ENCODE data around the gene BCOR. TPM values are rescaled to one million over a fixed set of nuclear protein-coding genes. Genes with fewer than 3 reads are reported as not detected.

Gene BCOR
- total RNA-seq, 1 experiment from 2014 or later, result 48.3 TPM

DNA sequence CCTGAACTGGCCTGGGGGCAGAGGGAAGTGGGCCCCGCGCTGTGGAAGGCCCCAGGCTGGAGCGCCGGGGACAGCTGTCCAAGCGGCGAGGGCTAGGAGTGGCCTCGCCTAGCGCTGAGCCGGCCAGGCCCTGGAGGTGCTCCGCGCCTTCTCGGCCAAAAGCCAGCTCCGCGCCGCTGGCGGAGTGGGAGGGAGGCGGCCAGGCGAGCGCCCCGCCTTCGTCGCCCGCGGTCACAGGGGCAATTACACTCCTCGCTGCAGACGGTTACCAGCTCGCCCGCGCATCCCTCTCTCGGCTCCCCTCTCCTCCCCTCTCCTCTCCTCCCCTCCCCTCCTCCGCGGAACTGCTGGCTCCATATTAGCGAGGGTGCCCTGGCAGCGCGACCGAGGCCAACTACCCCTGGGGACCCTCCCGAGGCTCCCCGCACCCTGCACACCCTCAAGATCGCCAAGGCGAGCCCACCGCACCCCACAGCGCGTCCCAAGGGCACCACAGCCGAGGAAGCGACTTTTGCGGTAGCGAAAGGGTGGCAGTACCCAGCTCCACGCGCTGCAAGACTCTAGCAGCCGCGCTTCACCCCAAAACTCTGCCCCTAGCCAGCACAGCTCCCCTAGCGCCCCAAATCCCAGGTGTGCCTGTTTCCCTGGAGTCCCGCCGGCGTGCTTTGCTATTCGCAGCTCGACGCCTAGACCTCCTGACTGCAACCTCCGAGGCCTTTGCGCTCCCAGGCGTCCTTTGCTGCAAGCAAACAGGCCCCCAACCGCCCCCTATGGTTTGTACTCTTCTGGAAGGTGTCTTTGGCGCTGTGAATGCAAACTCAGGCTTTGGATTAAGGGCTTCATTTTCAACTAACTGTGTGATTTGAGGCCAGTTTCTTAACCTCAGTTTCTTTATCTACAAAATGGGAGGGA lies 91.4 kb downstream of the BCOR start:
- Histone ChIP-seq H3K36me3 (ENCODE audit: control insufficient read depth, insufficient read depth, low read length) (no peaks in the 10 kb centered on the region), H3K27me3 (ENCODE audit: control insufficient read depth, insufficient read depth, low read length) (no peaks in the 10 kb centered on the region), H3K4me3 (ENCODE audit: low read depth in 2 of 2, low read length in 2 of 2) (no peak overlapping the region), H3K4me1 (ENCODE audit: control insufficient read depth, insufficient read depth, low read length) (no peaks in the 10 kb centered on the region; the same call in none of the 2 replicates), H3K27ac (ENCODE audit: low read length) (no peak overlapping the region), H3K9me3 (ENCODE audit: control insufficient read depth, insufficient read depth, low read depth, low read length) (no peaks in the 10 kb centered on the region)
- TF ChIP-seq, protein P1, sequence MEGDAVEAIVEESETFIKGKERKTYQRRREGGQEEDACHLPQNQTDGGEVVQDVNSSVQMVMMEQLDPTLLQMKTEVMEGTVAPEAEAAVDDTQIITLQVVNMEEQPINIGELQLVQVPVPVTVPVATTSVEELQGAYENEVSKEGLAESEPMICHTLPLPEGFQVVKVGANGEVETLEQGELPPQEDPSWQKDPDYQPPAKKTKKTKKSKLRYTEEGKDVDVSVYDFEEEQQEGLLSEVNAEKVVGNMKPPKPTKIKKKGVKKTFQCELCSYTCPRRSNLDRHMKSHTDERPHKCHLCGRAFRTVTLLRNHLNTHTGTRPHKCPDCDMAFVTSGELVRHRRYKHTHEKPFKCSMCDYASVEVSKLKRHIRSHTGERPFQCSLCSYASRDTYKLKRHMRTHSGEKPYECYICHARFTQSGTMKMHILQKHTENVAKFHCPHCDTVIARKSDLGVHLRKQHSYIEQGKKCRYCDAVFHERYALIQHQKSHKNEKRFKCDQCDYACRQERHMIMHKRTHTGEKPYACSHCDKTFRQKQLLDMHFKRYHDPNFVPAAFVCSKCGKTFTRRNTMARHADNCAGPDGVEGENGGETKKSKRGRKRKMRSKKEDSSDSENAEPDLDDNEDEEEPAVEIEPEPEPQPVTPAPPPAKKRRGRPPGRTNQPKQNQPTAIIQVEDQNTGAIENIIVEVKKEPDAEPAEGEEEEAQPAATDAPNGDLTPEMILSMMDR (IDR thresholded peaks at IDR 0.05), result no peak
- TF ChIP-seq, protein P2, sequence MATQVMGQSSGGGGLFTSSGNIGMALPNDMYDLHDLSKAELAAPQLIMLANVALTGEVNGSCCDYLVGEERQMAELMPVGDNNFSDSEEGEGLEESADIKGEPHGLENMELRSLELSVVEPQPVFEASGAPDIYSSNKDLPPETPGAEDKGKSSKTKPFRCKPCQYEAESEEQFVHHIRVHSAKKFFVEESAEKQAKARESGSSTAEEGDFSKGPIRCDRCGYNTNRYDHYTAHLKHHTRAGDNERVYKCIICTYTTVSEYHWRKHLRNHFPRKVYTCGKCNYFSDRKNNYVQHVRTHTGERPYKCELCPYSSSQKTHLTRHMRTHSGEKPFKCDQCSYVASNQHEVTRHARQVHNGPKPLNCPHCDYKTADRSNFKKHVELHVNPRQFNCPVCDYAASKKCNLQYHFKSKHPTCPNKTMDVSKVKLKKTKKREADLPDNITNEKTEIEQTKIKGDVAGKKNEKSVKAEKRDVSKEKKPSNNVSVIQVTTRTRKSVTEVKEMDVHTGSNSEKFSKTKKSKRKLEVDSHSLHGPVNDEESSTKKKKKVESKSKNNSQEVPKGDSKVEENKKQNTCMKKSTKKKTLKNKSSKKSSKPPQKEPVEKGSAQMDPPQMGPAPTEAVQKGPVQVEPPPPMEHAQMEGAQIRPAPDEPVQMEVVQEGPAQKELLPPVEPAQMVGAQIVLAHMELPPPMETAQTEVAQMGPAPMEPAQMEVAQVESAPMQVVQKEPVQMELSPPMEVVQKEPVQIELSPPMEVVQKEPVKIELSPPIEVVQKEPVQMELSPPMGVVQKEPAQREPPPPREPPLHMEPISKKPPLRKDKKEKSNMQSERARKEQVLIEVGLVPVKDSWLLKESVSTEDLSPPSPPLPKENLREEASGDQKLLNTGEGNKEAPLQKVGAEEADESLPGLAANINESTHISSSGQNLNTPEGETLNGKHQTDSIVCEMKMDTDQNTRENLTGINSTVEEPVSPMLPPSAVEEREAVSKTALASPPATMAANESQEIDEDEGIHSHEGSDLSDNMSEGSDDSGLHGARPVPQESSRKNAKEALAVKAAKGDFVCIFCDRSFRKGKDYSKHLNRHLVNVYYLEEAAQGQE (IDR thresholded peaks at IDR 0.05; ENCODE audit: insufficient read depth in 1 of 2, low read depth in 2 of 2, low read length in 1 of 2), result no peak
- in situ Hi-C loops (cut with HindIII; ENCODE audit: low pct_unique_long_range_greater_than_20kb, low sequenced_read_pairs), result no loop called here
- intact Hi-C loops (cut with micrococcal nuclease; ENCODE audit: unreplicated experiment), result no loop called here
- DNase-seq (ENCODE audit: low read depth, low spot score) (no peak), ATAC-seq (no peak)
- POLR2A ChIA-PET, result no interaction called here
- CTCF ChIA-PET, result no interaction called here
- no TSS peak for BruUV-seq (replicated peaks)

DNA sequence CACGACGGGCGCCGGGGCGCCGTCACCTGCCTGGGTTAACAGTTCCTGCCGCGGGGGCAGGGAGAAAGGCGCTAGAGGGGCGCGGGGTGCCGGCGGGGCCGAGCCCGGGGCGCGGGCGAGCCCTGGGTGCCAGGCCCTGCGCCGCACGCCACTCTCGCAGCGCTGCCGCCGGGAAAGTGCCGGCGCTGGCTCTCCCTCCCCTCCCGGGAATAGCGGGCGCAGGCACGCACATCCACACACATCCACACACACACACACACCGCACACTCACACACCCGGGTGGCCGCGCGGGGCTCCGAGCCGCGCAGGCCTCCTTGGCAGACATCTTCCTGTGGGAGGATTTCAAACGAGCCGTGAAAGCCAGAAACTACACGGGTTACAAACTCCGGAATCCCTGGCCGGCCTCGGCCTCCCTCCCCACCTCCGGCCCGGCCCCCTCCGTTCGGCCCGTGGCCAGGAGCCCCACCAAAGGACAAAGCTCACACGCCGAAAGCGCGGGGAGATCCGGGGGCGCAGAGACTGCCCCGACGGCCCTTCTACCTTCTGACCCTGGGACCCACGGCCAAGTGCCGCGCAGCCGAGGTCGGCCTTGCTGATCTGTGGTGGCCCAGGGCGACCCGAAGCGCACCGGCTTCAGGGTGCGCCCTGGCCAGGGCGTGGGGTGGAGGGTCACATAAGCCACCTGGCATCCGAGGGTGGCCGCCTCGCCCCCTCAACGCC lies 92.3 kb downstream of the BCOR start:
- ATAC-seq, result no peak

More for the DNA sequence above, 92.3 kb downstream of the BCOR start:
- Histone ChIP-seq H3K4me3 (ENCODE audit: low read depth in 2 of 2, low read length in 2 of 2) (no peak overlapping the region), H3K27ac (ENCODE audit: low read length) (no peak overlapping the region), H3K9me3 (ENCODE audit: control insufficient read depth, insufficient read depth, low read depth, low read length) (no peaks in the 10 kb centered on the region), H3K27me3 (ENCODE audit: control insufficient read depth, insufficient read depth, low read length) (no peaks in the 10 kb centered on the region), H3K36me3 (ENCODE audit: control insufficient read depth, insufficient read depth, low read length) (no peaks in the 10 kb centered on the region), H3K4me1 (ENCODE audit: control insufficient read depth, insufficient read depth, low read length) (no peaks in the 10 kb centered on the region)
- BruUV-seq (replicated peaks), result no TSS peak
- intact Hi-C loops (cut with micrococcal nuclease; ENCODE audit: unreplicated experiment), result no loop called here
- in situ Hi-C loops (cut with HindIII; ENCODE audit: low pct_unique_long_range_greater_than_20kb, low sequenced_read_pairs), result no loop called here
- TF ChIP-seq POLR2AphosphoS5 (IDR thresholded peaks at IDR 0.05; ENCODE audit: low read depth, low read length), result no peak
- TF ChIP-seq, protein P1 (IDR thresholded peaks at IDR 0.05), result no peak
- TF ChIP-seq TCF7L2 (IDR thresholded peaks at IDR 0.05; ENCODE audit: low read depth, low read length), result no peak
- no peak for TF ChIP-seq SIN3A (IDR thresholded peaks at IDR 0.05; ENCODE audit: borderline replicate concordance, insufficient read depth, low read depth, low read length)
- TF ChIP-seq, protein P2 (IDR thresholded peaks at IDR 0.05; ENCODE audit: insufficient read depth in 1 of 2, low read depth in 2 of 2, low read length in 1 of 2), result no peak
- DNase-seq (ENCODE audit: low read depth, low spot score), result no peak
- ChIA-PET POLR2A (no interaction called here), CTCF (no interaction called here)
